Caki2 (cell line): ENCODE results near the gene MTNR1B. TPM values are rescaled to one million over a fixed set of nuclear protein-coding genes. Genes with fewer than 3 reads are reported as not detected.

Experiments used
- DNase-seq: peaks from one replicate; pipeline ENCODE4 v3.0.0-alpha.2; 2015; ENCODE audit warnings: low read depth
- in situ Hi-C: cut with HindIII; loops from 2 replicates; pipeline ENCODE4 v1.10.0; 2016; ENCODE audit warnings: low sequenced_read_pairs, low pct_unique_long_range_greater_than_20kb, mixed read lengths
- total RNA-seq: library from RNA; depleted of rRNA; stranded (reverse); fragments of >200 nt; shearing (Covaris generic); gene quantifications from 2 replicates; pipeline ENCODE4 v1.2.3, GENCODE V29; 2014; ENCODE audit warnings: low replicate concordance

The MTNR1B gene
- total RNA-seq, 1 experiment from 2014 or later: not detected

DNA sequence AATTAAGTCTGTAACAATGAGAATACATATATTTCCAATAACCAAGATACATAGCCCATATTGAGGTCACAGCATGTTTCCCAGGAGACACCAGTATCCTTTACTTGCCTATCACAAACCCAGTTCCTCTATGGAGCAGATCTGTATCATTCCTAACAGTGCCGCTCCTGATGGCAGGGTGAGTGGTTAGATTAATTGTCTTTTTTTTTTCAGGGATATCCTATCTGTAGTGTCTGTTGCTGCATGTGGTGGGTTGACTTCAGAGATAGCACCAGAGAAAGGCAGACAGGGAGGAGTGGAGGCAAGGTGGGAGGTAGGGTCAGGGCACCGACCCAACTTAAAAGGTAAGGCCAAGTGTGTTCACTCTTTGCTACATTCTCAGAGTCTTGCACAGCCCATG is 2.8 kb downstream of the MTNR1B start:
- in situ Hi-C loops: no loop called here
- DNase-seq: no peak

DNA sequence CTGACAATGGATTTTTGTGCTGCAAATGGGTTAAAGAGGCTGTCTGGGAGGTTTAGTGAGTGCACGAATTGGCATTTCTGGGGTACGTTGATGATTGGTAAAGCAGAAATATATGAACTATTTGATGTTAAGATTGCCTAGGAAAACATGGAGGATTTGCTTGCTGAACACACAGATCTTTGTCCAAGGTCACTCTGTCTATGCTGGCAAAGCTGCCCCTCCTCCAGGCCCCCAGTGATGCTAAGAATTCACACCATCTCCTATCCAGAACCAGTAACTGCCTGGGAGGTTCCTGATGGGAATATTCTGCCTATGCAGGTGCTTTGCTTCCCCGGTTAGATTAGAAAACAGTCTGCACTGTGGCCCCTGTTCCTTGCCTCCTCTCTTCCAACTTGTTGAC is 5.8 kb downstream of the MTNR1B start:
- DNase-seq: no peak
- in situ Hi-C loops: no loop called here

DNA sequence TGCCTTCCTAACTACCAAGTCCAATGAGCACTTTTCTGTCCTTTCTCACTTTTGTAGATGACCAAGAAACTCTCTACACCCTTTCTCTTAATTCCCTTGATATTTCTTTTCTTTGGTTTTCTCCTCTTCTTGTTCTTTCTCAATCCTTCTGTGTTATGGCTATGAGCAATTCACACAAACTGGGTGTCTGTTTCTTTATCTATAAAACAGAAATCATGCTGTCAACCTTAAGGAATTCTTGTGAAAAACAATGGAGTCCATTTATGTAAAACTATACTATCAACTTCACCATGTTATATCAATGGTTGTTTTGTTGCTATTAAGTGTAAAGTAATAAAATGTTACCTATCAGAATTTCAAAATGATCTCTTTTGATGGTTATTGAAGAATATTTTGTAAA is 7.2 kb downstream of the MTNR1B start:
- in situ Hi-C loops: no loop called here
- DNase-seq: no peak

DNA sequence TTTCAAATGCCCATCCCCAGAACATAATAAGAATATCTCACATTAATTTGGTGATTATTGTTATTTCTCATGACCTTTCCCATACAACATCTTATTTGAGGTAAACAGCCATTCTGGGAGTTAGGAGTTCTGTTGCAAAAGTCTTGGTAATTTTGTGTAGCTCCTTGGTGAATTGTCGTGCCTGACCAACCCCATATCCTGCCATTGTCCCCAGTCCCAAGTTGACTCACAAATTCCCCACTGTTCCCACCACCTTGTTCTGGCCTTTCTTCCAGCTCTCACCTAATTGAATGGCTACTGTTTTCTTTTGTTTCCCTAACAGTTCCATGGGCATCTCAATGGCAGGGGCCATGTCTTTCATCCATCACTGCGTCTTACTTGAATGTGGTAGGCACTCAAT is 8.0 kb downstream of the MTNR1B start:
- in situ Hi-C loops: no loop called here
- DNase-seq: no peak

DNA sequence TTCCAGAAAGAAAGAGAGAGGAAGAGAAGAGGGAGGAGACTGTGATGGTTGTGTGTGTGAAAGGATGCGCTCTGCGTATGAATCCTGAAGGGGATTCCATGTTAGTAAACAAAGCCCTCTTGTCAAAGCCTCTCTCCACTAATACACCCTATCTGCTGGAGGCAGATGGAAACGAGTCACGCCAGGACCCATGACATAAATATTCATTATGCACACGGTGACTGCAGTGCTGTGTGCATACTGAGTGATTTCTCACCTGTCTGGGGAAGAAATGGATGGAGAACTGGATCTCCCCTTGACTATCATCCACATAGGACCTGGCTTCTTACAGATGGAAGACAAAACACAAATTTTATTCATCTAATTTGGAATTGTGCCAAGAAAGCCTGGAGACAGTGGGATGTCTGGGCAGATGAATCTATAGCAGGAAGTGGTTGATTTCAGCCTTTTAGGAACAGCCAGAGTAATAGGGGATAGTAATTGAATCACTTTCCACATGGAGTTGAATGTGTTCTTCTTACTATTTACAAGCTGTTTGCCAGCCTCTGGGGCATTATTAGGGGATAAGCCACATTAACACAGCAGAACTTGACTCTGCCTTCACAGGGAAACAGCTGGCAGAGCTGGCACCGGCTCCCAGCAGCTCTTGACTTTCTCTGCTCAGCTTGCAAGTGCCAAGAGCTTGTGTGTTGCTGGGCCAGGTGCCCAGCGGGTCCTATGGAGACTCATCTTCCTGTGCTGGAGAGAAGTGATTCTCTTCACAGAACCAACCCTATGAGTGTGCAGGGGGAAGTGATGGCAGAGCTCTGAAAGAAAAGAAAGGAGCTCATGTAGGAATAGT is 9.0 kb downstream of the MTNR1B start:
- DNase-seq: no peak
- in situ Hi-C loops: no loop called here

DNA sequence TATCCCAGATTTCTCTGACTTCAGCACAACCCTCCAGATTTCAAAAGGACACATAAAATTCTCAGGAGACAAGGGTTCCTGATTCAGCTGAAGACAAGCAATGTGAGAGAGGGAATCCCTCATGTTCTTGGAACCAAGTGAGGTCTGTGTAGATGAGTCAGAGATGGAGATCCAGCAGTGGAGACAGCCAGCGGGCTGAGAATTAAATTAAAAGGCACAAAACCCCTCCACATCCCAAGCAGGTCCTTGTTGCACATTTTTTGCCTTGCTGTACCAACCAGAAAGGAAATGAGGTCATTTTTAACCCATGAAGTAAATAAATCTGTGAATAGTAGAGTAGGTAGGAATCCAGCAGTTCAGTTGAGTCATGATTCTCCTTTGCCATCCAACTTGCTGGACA is 9.7 kb downstream of the MTNR1B start:
- no peak for DNase-seq

DNA sequence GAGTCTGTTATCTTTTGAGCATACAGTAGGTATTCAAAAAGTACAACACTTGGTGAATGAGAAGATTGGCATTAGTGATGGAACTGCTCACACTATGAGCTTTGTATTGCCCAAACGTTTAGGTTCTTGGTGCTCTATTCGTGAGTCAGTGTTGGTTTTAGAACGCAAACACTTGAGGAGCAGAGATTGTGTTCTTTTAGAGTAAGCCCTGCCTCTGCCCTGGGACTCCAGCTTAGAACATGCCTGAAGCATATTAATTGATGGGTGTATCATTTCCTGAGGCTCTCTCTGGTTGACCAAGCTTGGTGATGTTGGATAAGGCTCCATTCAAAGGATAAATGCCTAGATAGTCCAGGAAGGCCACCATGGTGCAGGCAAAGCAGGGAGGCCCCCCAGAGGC is 10.9 kb downstream of the MTNR1B start:
- in situ Hi-C loops: no loop called here
- DNase-seq: no peak

More for the DNA sequence above, 9.7 kb downstream of the MTNR1B start:
- in situ Hi-C loops: no loop called here

DNA sequence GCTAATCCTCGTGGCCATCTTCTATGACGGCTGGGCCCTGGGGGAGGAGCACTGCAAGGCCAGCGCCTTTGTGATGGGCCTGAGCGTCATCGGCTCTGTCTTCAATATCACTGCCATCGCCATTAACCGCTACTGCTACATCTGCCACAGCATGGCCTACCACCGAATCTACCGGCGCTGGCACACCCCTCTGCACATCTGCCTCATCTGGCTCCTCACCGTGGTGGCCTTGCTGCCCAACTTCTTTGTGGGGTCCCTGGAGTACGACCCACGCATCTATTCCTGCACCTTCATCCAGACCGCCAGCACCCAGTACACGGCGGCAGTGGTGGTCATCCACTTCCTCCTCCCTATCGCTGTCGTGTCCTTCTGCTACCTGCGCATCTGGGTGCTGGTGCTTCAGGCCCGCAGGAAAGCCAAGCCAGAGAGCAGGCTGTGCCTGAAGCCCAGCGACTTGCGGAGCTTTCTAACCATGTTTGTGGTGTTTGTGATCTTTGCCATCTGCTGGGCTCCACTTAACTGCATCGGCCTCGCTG is 12.1 kb downstream of the MTNR1B start:
- in situ Hi-C loops: no loop called here
- no peak for DNase-seq

DNA sequence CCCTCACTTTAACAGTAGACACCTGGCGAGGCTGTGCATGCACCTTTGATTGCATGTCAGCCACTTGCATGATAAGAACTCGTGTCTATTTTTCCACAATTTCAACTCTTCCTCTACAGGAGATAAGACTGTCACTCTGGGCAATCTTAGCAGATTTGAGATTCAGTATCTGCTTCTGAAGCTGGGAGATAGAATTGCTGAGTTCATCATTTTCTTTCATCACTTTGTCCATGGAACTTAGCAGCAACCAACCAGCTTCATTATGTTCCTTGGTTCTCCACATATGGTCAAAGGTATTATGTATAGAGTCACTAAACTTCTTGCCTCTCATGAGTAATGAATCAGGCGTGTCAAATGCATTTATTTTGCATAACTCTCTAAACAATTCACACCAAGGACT is 17.1 kb downstream of the MTNR1B start:
- in situ Hi-C loops: no loop called here
- DNase-seq: no peak

DNA sequence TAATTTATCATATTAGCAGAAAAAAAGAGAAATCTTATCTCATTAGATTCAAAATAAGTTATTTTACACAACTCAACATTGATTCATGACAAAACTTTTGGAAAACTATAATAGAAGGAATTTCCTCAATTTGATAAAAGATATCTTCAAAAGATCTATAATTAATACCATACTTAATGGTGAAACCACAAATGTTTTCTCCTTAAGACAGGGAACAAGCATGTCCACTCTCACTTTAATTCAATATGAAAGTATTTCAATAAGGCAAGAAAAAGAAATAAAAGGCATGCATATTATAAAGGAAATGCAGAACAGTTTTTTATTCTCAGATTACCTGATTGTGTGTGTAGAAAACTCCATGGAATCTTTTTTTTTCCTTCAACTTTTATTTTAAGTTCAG is 23.6 kb downstream of the MTNR1B start:
- no peak for DNase-seq

DNA sequence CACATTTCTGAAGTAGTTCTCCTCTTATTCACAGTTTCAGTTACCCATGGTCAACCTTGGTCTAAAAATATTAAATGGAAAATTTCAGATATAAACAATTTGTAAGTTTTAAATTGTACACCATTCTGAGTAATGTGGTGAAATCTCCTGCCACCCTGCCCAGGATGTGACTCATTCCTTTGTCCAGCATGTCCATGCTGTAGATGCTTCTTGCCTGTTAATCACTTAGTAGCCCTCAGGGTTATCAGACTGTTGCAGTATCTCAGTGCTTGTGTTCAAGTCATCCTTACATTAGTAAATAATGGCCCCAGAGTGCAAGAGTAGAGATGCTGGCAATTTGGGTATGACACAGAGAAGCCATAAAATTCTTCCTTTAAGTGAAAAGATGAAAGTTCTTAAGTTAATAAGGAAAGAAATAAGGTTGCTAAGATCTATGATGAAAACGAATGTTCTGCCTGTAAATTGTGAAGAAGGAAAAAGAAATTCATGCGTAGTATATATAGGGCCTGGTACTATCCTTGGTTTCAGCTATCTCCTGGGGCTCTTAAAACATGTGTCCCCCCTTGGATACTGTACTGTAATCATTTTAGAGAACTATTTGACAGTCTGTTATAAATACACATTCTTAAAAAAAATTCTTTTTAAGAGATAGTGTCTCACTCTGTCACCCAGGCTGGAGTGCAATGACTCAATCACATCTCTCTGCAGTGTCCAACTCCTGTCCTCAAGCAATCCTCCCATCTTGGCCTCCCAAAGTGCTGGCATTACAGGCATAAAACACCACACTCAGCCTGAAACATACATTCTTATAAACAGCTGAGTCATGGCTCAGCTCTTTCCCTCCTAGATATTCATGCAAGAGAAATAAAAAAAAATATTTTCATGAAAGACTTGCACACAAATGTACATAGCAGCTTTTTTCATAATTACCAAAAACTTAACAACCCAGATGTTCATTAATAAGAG is 31.3 kb downstream of the MTNR1B start:
- peak; percentile 69 for DNase-seq
- in situ Hi-C loops: no loop called here

More for the DNA sequence above, 23.6 kb downstream of the MTNR1B start:
- in situ Hi-C loops: no loop called here

DNA sequence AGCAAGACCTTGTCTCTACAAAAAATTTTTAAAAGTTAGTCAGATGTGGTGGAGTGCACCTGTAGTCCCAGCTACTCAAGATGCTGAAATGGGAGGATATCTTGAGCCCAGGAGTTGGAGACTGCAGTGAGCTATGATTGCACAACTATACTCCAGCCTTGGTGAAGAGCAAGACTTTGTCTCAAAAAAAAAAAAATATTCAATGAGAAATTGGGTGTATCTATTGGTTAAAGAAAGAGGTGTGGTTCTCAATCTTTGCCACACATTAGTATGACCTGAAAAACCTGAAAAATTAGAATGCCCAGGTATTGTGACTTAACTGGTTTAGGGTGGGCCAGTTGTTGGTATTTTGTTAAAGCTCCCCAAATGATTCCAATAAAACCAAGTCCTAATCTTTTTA is 32.4 kb downstream of the MTNR1B start:
- DNase-seq: no peak
- in situ Hi-C loops: no loop called here

DNA sequence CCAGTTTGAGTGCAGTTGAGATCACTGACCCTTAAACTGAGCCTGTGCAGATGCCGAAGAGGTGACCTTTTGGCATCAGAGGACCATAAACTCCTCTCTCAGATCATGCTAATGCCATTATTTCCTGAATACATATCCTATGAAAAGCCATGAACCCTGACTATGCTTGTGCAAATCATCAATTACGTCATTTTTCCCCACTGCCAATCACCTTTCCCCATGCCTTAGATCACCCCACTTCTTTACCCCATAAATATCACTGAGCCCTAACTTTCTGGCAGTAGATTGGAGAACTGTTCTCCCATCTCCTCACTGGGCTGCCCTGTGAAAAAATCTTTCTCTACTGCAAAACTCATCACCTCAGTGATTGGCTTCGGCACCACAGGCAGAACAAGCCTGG is 32.9 kb downstream of the MTNR1B start:
- DNase-seq: no peak
- in situ Hi-C loops: no loop called here

DNA sequence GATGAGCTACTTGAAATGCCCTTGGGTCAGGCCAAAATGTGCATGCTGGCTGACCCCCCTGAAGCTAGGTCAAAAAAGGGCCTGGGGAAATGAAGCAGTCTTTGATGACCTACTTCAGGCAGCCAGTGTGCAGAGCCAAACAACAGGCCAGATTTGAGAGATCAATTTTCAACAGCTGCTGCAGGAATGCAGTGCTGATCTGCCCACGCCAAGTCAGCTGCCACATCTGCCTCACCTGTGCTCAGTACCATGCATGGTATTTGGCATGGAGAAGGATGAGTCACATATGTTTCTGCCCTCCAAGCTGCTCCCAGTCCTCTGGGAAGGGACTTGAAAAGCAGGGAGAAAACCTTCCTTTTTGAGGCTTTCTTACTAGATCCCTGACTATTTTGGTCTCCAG is 35.8 kb downstream of the MTNR1B start:
- in situ Hi-C loops: no loop called here
- no peak for DNase-seq

DNA sequence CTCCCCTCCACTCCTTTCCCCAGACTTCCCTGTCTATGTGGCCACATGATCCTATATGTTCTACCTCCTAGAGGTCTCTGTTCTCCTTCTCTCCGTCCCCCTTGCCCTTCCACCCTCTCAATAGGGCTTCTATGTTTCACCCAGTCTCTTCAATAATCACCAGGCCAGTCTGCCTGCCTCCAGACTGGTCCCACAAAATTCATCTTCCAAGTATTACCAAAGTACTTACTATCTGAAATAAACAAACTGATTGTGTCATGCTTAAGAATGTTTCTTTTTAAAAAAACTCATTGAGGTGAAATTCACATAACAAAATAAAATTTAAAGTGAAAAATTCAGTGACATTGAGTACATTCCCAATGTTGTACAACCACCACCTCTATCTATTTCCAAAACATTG is 44.2 kb downstream of the MTNR1B start:
- in situ Hi-C loops: no loop called here

DNA sequence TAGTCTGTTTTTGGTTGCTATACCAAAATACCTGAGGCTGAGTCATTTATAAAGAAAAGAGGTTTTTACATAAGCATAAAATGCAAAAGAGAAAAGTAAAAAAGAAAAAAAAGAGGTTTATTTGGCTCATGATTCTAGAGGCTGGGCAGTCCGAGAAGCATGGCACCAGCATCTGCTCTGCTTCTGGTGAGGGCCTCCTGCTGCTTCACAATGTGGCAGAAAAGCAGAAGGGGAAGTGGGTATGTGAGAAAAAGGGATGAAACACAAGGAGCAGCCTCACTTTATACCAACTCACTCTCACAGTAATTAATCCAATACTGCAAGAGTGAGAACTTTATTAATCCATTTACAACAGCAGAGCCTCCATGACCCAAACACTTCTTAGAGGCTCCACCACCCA is 47.1 kb downstream of the MTNR1B start:
- in situ Hi-C loops: no loop called here
- no peak for DNase-seq

More for the DNA sequence above, 44.2 kb downstream of the MTNR1B start:
- DNase-seq: no peak

DNA sequence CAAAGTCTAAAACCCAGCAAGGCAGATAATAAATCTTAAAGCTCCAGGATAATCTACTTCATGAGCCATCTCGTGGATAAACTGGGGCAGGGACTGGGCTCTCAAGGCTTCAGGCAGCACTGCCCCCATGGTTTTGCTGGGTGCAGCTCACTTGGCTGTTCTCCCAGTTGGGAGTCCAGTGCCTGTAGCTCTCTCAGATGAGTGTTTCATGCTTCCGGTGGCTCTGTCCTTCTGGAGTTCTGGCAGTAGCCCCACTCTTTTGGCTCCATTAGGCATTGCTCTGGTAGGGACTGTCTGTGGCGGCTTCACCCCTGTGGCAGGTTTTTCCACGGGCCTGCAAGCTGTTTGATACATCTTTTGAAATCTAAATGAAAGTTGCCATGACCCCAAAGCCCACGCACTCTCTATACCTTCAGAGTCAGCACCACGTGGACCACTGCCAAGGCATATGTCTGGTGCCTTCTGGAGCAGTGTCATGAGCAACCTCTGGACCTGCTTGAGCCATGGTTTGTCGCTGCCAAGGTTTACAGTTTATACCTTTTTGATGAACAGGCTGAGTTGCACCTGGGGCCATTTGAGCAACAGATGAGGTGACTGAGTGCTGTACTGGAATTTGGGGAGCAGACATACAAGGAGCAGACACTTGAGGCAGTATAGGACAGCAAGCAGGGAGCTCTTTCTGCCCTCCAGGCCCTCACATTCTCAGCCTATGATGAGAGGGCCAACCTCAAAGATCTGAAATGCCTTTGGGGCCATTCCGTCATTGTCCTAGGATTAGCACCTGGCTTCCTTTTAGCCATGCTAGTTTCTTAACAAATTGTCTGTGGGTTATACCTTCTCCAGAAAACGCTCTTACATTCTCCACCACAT is 48.6 kb downstream of the MTNR1B start:
- in situ Hi-C loops: no loop called here
- no peak for DNase-seq
